Hematopoietic multipotent progenitor cell treated with erythropoietin and hydrocortisone succinate and interleukin-3 and kit ligand, for 17 days (in vitro differentiated cells): Measurements from ENCODE around the gene DYSF.

ENCODE experiments used
- DNase-seq: peaks from one replicate; pipeline ENCODE4 v3.0.0-alpha.2; 2015; ENCODE audit warnings: low spot score

The DYSF gene

GRCh38 chr2:71502941-71503738 lies 49.8 kb downstream of the DYSF start:
- no peak for DNase-seq

DNA sequence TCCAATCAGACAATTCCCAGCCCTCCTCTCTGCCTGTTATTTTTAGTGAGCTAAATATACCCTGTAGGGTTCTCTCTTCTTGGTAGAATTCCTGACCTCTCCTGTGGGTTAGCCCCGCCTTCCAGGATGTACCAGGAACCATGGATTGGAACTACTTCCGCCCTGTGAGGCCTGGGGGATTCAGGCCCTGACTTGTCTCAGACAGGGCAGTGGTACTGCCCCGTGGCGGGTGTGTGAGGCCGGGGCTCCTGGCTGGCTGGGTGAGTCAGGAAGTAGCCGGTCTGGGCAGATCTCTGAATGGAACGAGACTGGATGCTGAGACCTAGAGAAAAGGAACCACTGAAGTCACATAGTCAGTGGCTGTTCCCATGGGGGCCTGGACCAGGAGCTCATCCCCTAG lies 50.5 kb downstream of the DYSF start:
- DNase-seq = no peak

DNA sequence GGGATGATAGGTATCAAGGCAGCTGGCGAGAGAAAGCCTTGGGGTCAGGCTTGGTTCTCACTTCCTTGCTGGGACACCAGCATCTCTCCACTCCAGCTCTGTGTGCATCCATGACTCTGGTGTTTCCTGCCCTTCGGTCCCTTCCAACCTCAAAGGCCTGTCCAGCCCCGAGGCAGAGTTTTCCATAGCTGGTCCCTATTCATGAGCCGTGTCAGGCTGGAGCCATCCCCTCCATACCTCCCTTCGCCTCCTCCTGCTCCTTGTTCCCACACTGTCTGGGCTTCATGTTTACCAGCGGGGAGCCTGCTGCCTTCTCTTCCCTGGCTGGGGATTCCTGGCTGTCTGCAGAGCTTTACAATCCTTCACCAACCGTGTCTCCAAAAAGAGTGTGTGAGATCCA lies 51.2 kb downstream of the DYSF start:
- DNase-seq = no peak

DNA sequence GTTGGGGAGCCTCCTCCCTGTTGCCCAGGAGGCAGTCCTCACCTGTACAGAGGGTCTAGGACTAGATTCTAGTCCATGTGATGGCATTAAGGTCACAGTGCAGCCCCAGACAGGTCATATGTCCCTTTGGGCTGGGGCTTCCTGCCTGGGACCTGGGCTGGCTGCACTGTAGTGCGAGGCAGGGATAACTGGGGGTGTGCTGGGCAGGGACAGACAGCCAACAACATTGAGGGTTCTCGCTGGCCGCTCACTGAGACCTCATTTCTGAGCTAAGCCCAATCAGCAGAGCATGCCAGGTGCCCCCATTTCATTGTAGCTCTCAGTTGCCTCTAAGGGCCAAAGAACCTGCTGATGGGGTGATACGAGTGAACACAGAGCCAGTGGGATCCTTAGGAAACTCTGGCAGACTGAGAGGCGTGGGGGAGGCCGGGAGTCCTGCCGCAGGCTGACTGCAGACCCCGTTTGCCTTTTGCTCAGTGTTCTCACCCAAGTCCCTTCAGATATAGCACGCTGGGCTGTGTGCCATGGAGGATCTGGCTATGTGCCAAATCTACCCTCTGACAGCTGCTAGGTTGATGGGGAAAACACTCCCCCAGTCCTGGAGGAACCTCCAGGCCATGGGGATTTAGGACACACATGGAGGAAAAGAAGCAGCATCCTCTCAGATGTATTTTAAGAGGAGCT lies 51.9 kb downstream of the DYSF start:
- peak; percentile 34 for DNase-seq

DNA sequence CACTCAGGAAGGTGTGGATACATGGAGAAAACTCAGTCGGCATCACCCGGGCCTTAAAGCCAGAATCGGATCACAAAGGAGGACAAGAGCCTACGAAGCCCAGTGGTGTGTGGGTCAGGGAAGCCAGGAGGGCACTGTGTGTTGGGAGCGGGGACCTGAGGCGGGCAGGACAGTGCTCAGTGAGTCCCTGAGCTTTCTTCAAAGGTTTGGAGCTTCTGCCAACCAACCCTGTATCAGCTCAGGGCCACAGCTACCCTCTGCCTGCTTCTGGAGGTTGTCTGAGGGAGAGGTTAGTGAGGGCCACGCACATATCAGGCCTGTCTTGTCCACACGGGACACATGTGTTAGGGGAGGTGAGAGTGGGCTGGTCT lies 52.4 kb downstream of the DYSF start:
- no peak for DNase-seq

- no peak for DNase-seq
These were observed 53.1 kb downstream of the DYSF start for GRCh38 chr2:71506222-71507153.

DNA sequence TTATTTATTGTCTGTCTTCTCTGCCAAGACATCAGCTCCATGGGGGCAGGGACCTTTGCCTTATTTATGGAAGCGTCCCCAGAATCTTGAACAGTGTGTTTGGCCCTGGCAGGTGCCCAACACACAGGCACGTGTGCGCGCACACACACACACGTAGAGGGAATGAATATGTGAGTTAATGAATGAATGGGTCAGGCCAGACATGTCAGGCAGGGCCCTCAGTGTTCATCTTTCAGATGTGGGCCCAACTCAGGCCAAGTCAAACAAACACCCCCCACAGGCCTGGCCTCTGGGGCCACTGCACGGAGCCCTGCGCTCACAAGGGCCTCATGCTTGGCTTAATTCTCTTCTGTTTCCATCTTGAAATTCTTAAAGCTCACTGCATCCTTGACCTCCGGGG lies 54.1 kb downstream of the DYSF start:
- DNase-seq = no peak

- peak; percentile 74 for DNase-seq
These were observed 56.9 kb downstream of the DYSF start for GRCh38 chr2:71510196-71510807.

- no peak for DNase-seq
These were observed 57.6 kb downstream of the DYSF start for GRCh38 chr2:71510938-71511337.

GRCh38 chr2:71511776-71512175 lies 58.4 kb downstream of the DYSF start:
- DNase-seq = no peak

- DNase-seq = no peak
These were observed 59.0 kb downstream of the DYSF start for GRCh38 chr2:71512386-71512785.

DNA sequence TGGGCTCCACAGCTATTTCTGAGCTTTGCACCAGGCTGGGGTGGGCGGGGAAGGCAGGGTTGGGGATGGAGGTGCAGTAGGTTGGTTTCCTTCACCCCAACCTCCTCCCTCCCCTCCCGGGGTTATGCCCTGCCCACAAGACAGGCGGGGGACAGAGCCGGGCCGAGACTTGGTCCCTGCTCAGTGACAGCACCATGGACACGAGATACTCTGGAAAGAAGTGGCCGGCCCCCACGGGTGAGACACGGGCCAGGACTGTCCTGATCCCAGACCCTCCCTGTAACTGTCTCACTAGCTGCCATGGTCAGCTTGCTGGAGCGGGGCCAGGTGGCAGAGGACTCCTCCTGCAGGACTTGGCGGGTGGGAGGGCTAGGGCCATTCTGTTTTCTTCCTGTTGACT lies 59.7 kb downstream of the DYSF start:
- DNase-seq = no peak

- no peak for DNase-seq
These were observed 60.4 kb downstream of the DYSF start for GRCh38 chr2:71513721-71514120.

DNA sequence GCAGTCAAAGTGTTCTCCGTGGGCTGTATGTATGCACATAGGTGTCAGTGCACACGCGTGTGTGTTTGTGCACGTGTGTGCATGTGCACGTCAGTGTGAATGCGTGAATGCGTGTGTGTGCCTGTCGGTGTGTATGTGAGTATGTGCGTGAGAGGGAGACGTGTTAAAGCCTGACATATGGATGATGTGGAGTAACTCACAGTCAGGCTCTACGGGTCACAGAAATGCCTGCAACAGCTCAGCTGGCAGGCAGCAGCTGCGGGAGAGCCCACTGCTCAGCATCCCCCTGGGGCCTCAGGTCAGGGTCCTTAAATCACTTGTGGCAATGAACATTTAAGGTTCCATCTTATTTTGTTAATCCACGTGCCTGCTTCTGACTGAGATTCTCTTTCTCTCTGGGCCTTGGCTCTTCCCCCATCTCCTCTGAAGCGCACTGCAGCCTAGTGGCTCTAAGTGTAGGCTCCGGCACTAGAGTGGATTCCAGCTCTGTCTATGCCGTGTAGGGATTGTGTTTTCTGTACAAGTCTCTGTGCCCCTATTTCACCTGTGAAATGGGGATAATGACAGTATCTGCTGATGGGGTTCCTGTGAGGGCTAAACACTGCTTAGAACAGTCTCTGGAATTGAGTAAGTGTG lies 63.0 kb downstream of the DYSF start:
- no peak for DNase-seq

DNA sequence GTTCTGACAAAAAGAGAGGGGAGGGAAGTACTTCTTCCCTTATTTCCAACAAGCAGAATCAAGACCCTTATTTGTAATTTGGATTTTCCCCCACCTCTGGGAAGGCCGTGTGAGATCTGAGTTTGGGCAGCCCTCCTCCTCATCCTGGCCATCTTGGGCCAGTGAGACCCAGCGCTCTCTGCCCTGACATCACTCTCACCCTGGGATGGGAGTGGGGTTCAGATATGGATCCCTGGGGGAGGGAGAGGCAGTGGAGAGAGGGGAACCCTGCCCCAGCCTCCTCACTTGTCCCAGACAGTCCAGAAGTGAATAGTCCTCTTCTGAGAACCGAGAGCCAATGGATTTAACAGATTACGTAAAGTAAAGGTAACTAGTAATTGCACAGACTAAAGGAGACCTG lies 64.5 kb downstream of the DYSF start:
- DNase-seq = no peak

DNA sequence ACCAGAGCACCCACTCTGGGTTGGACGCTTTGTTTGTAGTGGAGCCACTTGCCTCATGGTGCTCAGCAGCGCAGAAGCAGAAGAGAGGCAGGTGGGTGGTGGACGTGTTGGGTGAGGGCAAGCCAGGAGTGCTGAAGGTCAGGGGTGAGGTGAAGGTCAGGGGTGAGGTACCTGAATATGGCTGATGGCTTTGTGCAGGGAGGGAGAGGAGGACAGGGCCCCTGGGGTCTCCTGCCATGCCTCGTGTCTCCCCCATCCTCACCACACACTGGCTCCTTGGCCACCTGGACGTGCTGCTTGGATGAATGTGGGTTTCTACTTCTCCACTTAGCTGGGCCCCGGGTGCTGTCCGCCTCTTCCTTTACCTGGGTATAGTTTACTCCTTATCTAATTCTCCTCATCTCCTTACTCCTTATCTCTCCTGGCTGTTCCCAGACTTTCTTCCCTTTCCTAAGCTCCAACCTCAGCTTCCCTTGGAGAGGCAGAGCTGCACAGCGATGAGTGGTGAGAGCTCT lies 68.1 kb downstream of the DYSF start:
- no peak for DNase-seq

DNA sequence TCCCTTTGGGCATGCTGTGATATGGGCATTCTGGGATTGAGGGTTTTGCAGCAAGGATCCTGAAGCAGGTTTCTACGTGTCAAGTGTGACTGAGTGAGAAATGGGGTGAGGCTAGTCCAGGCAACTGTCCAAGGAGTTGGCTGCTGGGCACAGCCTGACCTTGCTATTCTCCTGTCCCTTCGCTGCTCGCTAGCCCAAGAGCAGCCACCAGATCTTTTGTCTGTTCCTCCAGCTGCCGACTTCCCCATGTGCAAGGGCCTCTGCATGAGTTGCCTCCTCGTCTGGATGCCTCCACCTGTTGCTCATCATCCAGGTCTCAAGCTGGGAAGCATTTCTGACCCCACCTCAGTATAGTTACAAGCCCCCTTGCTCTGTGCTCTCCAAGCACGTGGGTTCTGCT lies 71.1 kb downstream of the DYSF start:
- no peak for DNase-seq

- no peak for DNase-seq
These were observed 72.8 kb downstream of the DYSF start for GRCh38 chr2:71526141-71526540.

GRCh38 chr2:71526975-71527374 lies 73.6 kb downstream of the DYSF start:
- DNase-seq = no peak

GRCh38 chr2:71528131-71528591 lies 74.8 kb downstream of the DYSF start:
- DNase-seq = no peak

GRCh38 chr2:71528749-71529148 lies 75.4 kb downstream of the DYSF start:
- DNase-seq = no peak
